SK-N-SH (cell line): ENCODE data around the gene RMDN3. TPM values are rescaled to one million over a fixed set of nuclear protein-coding genes. Genes with fewer than 3 reads are reported as not detected.

Source experiments
- CTCF ChIA-PET: fragments of 300-600, 350-600 bp; formaldehyde crosslinking; extraction: SDS; loops from one replicate; lab custom pipeline; 2021; lab: Yijun Ruan, JAX
- POLR2A ChIA-PET: fragments of 350-600 bp; sonication (Branson Sonifier 250); formaldehyde crosslinking; extraction: SDS; loops from one replicate; lab custom pipeline; 2020; ENCODE audit warnings: antibody characterized with exemption, inconsistent platforms; lab: Yijun Ruan, JAX
- DNase-seq: peaks from one replicate; pipeline ENCODE4 v3.0.0; 2012
- H2AFZ ChIP-seq: fragments of 200-600 bp; sonication (generic); 2 replicates; pipeline ENCODE4 v1.8.1; 2016; ENCODE audit warnings: antibody characterized with exemption, mild to moderate bottlenecking, low read depth
- H3F3A ChIP-seq: fragments of 200-600 bp; sonication (generic); replicated peaks from 2 replicates; pipeline ENCODE3; 2016; ENCODE audit warnings: antibody characterized with exemption, mild to moderate bottlenecking; ENCODE audit not compliant: insufficient read depth
- H3K27ac ChIP-seq, 2 experiments: fragments of 200-500 bp in 1 of 2; fragments of 200-600 bp in 1 of 2; sonication (Bioruptor generic) in 1 of 2; sonication (generic), shearing (Covaris generic) in 1 of 2; 2 replicates each; pipeline versions ENCODE4 v1.5.1 to v1.6.1; 2014 to 2016; ENCODE audit warnings: low read depth in 2 of 2, inconsistent platforms in 1 of 2, low read length in 1 of 2, mild to moderate bottlenecking in 1 of 2, mixed read lengths in 1 of 2
- H3K27me3 ChIP-seq: fragments of 200-600 bp; sonication (generic), shearing (Covaris generic); 2 replicates; pipeline ENCODE4 v1.6.1; 2016; ENCODE audit warnings: mixed run types; ENCODE audit not compliant: insufficient read depth
- H3K36me3 ChIP-seq, 2 experiments: fragments of 200-500 bp in 1 of 2; fragments of 200-600 bp in 1 of 2; sonication (Bioruptor generic) in 1 of 2; sonication (generic) in 1 of 2; replicated peaks in 1 of 2; 2 replicates each; pipeline versions ENCODE3 to v1.5.1; 2014 to 2016; ENCODE audit warnings: low read length in 1 of 2, mild to moderate bottlenecking in 1 of 2; ENCODE audit not compliant: insufficient read depth in 2 of 2, control insufficient read depth in 1 of 2
- H3K4me1 ChIP-seq, 2 experiments: fragments of 200-500 bp in 1 of 2; fragments of 200-600 bp in 1 of 2; sonication (Bioruptor generic) in 1 of 2; sonication (generic), shearing (Covaris generic) in 1 of 2; 2 replicates each; pipeline versions ENCODE4 v1.5.1 to v1.6.1; 2014 to 2016; ENCODE audit warnings: low read depth in 1 of 2, low read length in 1 of 2, mixed run types in 1 of 2; ENCODE audit not compliant: insufficient read depth in 2 of 2, control insufficient read depth in 1 of 2
- H3K4me2 ChIP-seq: fragments of 200-600 bp; sonication (generic), shearing (Covaris generic); 2 replicates; pipeline ENCODE4 v1.6.1; 2017; ENCODE audit warnings: mixed run types
- H3K4me3 ChIP-seq, 2 experiments: fragments of 200-500 bp in 1 of 2; fragments of 200-600 bp in 1 of 2; sonication (Bioruptor generic) in 1 of 2; sonication (generic), shearing (Covaris generic) in 1 of 2; 2 replicates each; pipeline versions ENCODE4 v1.5.1 to v1.8.1; 2014 to 2016; ENCODE audit warnings: low read depth in 2 of 2, inconsistent platforms in 1 of 2, low read length in 1 of 2, mild to moderate bottlenecking in 1 of 2, mixed read lengths in 1 of 2, moderate library complexity in 1 of 2
- H3K79me2 ChIP-seq: fragments of 200-600 bp; sonication (generic); 2 replicates; pipeline ENCODE4 v1.8.1; 2017; ENCODE audit warnings: mild to moderate bottlenecking; ENCODE audit not compliant: insufficient read depth
- H3K9ac ChIP-seq: fragments of 200-600 bp; sonication (generic); 2 replicates; pipeline ENCODE4 v1.6.1; 2017; ENCODE audit warnings: mixed run types
- H3K9me2 ChIP-seq: fragments of 200-600 bp; sonication (generic); 2 replicates; pipeline ENCODE4 v1.6.1; 2017; ENCODE audit warnings: mixed run types
- H3K9me3 ChIP-seq: fragments of 200-600 bp; sonication (generic); 2 replicates; pipeline ENCODE4 v1.6.1; 2017; ENCODE audit warnings: mixed run types, mild to moderate bottlenecking, moderate library complexity
- H4K20me1 ChIP-seq: fragments of 200-600 bp; sonication (generic); 2 replicates; pipeline ENCODE4 v1.6.1; 2017; ENCODE audit warnings: mild to moderate bottlenecking, mixed run types; ENCODE audit not compliant: insufficient read depth
- ELF1 ChIP-seq: IDR thresholded peaks from 2 replicates; pipeline ENCODE4 v1.4.0; 2012
- EP300 ChIP-seq, 2 experiments: IDR thresholded peaks; 2 replicates each; pipeline versions ENCODE4 v1.4.0 to v1.6.1; 2012; ENCODE audit warnings: borderline replicate concordance in 1 of 2, low read depth in 1 of 2, low read length in 1 of 2
- FOSL2 ChIP-seq: IDR thresholded peaks from 2 replicates; pipeline ENCODE4 v1.4.0; 2012; ENCODE audit warnings: low read depth, mild to moderate bottlenecking, moderate library complexity, borderline replicate concordance
- FOXJ3 ChIP-seq: sonication (generic); formaldehyde crosslinking; IDR thresholded peaks from 2 replicates; pipeline ENCODE4 v1.5.1; 2020; ENCODE audit warnings: mild to moderate bottlenecking, missing genetic modification reagents
- FOXM1 ChIP-seq: IDR thresholded peaks from 2 replicates; pipeline ENCODE4 v1.4.0; 2012; ENCODE audit warnings: low read depth, mild to moderate bottlenecking
- GATA2 ChIP-seq: sonication (generic); formaldehyde crosslinking; IDR thresholded peaks from 2 replicates; pipeline ENCODE4 v1.5.0; 2020; ENCODE audit warnings: mild to moderate bottlenecking, missing genetic modification reagents
- NRF1 ChIP-seq: IDR thresholded peaks from 2 replicates; pipeline ENCODE4 v1.6.1; 2012; ENCODE audit warnings: low read depth, mild to moderate bottlenecking, low read length
- POLR2AphosphoS5 ChIP-seq: IDR thresholded peaks from 2 replicates; pipeline ENCODE4 v1.6.1; 2012; ENCODE audit warnings: low read depth, low read length
- REST ChIP-seq: IDR thresholded peaks from 2 replicates; pipeline ENCODE4 v1.6.1; 2012; ENCODE audit warnings: mild to moderate bottlenecking, low read depth, low read length, moderate library complexity
- RXRA ChIP-seq: IDR thresholded peaks from 2 replicates; pipeline ENCODE4 v1.4.0; 2012; ENCODE audit warnings: low read depth, mild to moderate bottlenecking, borderline replicate concordance
- TAF1 ChIP-seq: IDR thresholded peaks from 2 replicates; pipeline ENCODE4 v1.6.1; 2012; ENCODE audit warnings: low read depth, mild to moderate bottlenecking, low read length, moderate library complexity, borderline replicate concordance
- TCF12 ChIP-seq: IDR thresholded peaks from 2 replicates; pipeline ENCODE4 v1.4.0; 2012
- TEAD4 ChIP-seq: IDR thresholded peaks from 2 replicates; pipeline ENCODE4 v1.4.0; 2012; ENCODE audit warnings: mild to moderate bottlenecking, borderline replicate concordance; ENCODE audit not compliant: insufficient read depth
- USF1 ChIP-seq: IDR thresholded peaks from 2 replicates; pipeline ENCODE4 v1.4.0; 2012; ENCODE audit warnings: low read depth, borderline replicate concordance
- YY1 ChIP-seq: IDR thresholded peaks from 2 replicates; pipeline ENCODE4 v1.4.0; 2012; ENCODE audit warnings: low read depth, mild to moderate bottlenecking
- ZBTB33 ChIP-seq: IDR thresholded peaks from 2 replicates; pipeline ENCODE4 v1.4.0; 2012; ENCODE audit warnings: low read depth, borderline replicate concordance
- WGBS: methylation state at CpG from one replicate; pipeline ENCODE4 v1.1.6; 2017; ENCODE audit warnings: low lambda C conversion rate; 5-methylcytosine and 5-hydroxymethylcytosine counted together
- polyA plus RNA-seq, 3 experiments: library from polyadenylated mRNA; depleted of rRNA; stranded (reverse); fragments of >200 nt; gene quantifications; 2 replicates each; pipeline ENCODE4 v1.2.3, GENCODE V29; 2012

The RMDN3 gene
- polyA plus RNA-seq, 1 of the 3 experiments (the other 2 are of a cell fraction): 33.0 TPM

GRCh38 chr15:40716165-40716564, 38.9 kb downstream of the RMDN3 start:
- no peak overlapping the region for H3K4me2 ChIP-seq
- CTCF ChIA-PET: no interaction called here
- no peaks in the 10 kb centered on the region for H3K9me3 ChIP-seq
- H3F3A ChIP-seq: peaks cover 16% of the 10 kb centered on the region
- no peak overlapping the region for H3K9ac ChIP-seq
- no peak overlapping the region for H3K4me3 ChIP-seq
- DNase-seq: no peak
- 89% methylated on average over 6 of the region's 6 CpGs for WGBS
- no peaks in the 10 kb centered on the region for H3K9me2 ChIP-seq
- H4K20me1 ChIP-seq: no peaks in the 10 kb centered on the region
- no peak overlapping the region for H2AFZ ChIP-seq
- no peak for TF ChIP-seq GATA2
- TF ChIP-seq TAF1: no peak
- no peak for TF ChIP-seq NRF1
- no peaks in the 10 kb centered on the region for H3K4me1 ChIP-seq
- POLR2A ChIA-PET: no interaction called here
- H3K79me2 ChIP-seq: no peaks in the 10 kb centered on the region
- no peak overlapping the region for H3K27ac ChIP-seq
- H3K36me3 ChIP-seq: peaks cover 2 to 22% of the 10 kb centered on the region in 2 experiments
- no peaks in the 10 kb centered on the region for H3K27me3 ChIP-seq

GRCh38 chr15:40714144-40714543, 40.9 kb downstream of the RMDN3 start:
- no peak overlapping the region for H3K9ac ChIP-seq
- no peaks in the 10 kb centered on the region for H3K9me3 ChIP-seq
- H2AFZ ChIP-seq: no peak overlapping the region
- H3F3A ChIP-seq: peaks cover 11% of the 10 kb centered on the region
- no peak overlapping the region for H3K4me3 ChIP-seq
- peaks cover 3 to 20% of the 10 kb centered on the region in 2 experiments for H3K36me3 ChIP-seq
- DNase-seq: no peak
- H3K9me2 ChIP-seq: no peaks in the 10 kb centered on the region
- H3K27ac ChIP-seq: no peak overlapping the region
- no peak for TF ChIP-seq RXRA
- no peak for TF ChIP-seq EP300 (IDR thresholded peaks at IDR 0.05; ENCODE audit: borderline replicate concordance in 1 of 2, low read depth in 1 of 2, low read length in 1 of 2)
- no peak for TF ChIP-seq REST
- TF ChIP-seq YY1: no peak
- TF ChIP-seq ZBTB33: no peak
- TF ChIP-seq GATA2: no peak
- TF ChIP-seq FOXM1: no peak
- no peak for TF ChIP-seq TCF12
- TF ChIP-seq TEAD4: no peak
- no peak for TF ChIP-seq FOSL2
- TF ChIP-seq USF1: no peak
- no peak for TF ChIP-seq POLR2AphosphoS5
- no peak for TF ChIP-seq ELF1
- no peak for TF ChIP-seq FOXJ3
- 73% methylated on average over 2 of the region's 2 CpGs for WGBS
- POLR2A ChIA-PET: interaction anchor here (0.5 to 0.6 kb wide), 2 partner anchors 30 to 335 kb away, joined by 3 to 4 read pairs; no protein-coding TSS in a partner anchor
- no peaks in the 10 kb centered on the region for H3K4me1 ChIP-seq
- H3K27me3 ChIP-seq: no peaks in the 10 kb centered on the region
- no peak overlapping the region for H3K4me2 ChIP-seq
- CTCF ChIA-PET: interaction anchor here (0.6 to 0.7 kb wide), 2 partner anchors 10 to 33 kb away, joined by 3 read pairs; no protein-coding TSS in a partner anchor
- no peaks in the 10 kb centered on the region for H3K79me2 ChIP-seq
- H4K20me1 ChIP-seq: no peaks in the 10 kb centered on the region
